RWPE2 (cell line): ENCODE measurements around the gene ARHGAP9.

Experiments
- ATAC-seq: fragments of 200-7000 bp; cut with Tn5 transposase; 3 replicates; pipeline ENCODE4 v1.9.1; 2021; ENCODE audit warnings: low read depth
- DNase-seq: peaks from one replicate; pipeline ENCODE4 v3.0.0-alpha.2; 2020; ENCODE audit warnings: low spot score
- H3K27ac ChIP-seq: fragments of 450-650 bp; 2 replicates; pipeline ENCODE4 v1.5.1; 2017; ENCODE audit warnings: mild to moderate bottlenecking; ENCODE audit not compliant: poor library complexity, severe bottlenecking
- H3K27me3 ChIP-seq: fragments of 250-450 bp; sonication (Bioruptor Pico); 2 replicates; pipeline ENCODE4 v1.5.1; 2021; ENCODE audit warnings: mild to moderate bottlenecking, moderate library complexity; ENCODE audit not compliant: insufficient read depth, poor library complexity, severe bottlenecking
- H3K36me3 ChIP-seq: fragments of 250-450 bp; sonication (Bioruptor Pico); 2 replicates; pipeline ENCODE4 v1.5.1; 2020; ENCODE audit warnings: low read depth, mild to moderate bottlenecking, moderate library complexity
- H3K4me1 ChIP-seq: fragments of 250-450 bp; sonication (Bioruptor Pico); 2 replicates; pipeline ENCODE4 v1.5.1; 2021; ENCODE audit warnings: mild to moderate bottlenecking, moderate library complexity; ENCODE audit not compliant: insufficient read depth, poor library complexity, severe bottlenecking
- H3K4me3 ChIP-seq: fragments of 250-450 bp; sonication (Bioruptor Pico); 2 replicates; pipeline ENCODE4 v1.5.1; 2021; ENCODE audit warnings: mild to moderate bottlenecking, moderate library complexity; ENCODE audit not compliant: severe bottlenecking
- H3K9me3 ChIP-seq: fragments of 250-450 bp; sonication (Bioruptor Pico); 2 replicates; pipeline ENCODE4 v1.5.1; 2021; ENCODE audit warnings: mild to moderate bottlenecking, moderate library complexity; ENCODE audit not compliant: severe bottlenecking
- CTCF ChIP-seq: fragments of 450-650 bp; IDR thresholded peaks from one replicate; pipeline ENCODE4 v1.5.1; 2017; ENCODE audit warnings: mild to moderate bottlenecking, moderate library complexity; ENCODE audit not compliant: poor library complexity, severe bottlenecking

The ARHGAP9 gene

GRCh38 chr12:57487597-57488401 is 8.1 kb upstream of the ARHGAP9 start, which contains the start of gene MARS1:
Gene MARS1, plus strand, starts transcription at chr12:57488068. Its CDS starts 23 bp downstream, at chr12:57488091.
- Histone ChIP-seq H3K4me1 (peaks cover 5% of the 10 kb centered on the region), H3K36me3 (peaks cover 45% of the 10 kb centered on the region), H3K27ac (peak within 1 kb of the TSS; percentile 35), H3K4me3 (peak within 1 kb of the TSS; percentile 87), H3K9me3 (no peaks in the 10 kb centered on the region), H3K27me3 (no peaks in the 10 kb centered on the region)
- DNase-seq (peak; percentile 92), ATAC-seq (peak; percentile 99)
- peak; percentile 59 for TF ChIP-seq CTCF

DNA sequence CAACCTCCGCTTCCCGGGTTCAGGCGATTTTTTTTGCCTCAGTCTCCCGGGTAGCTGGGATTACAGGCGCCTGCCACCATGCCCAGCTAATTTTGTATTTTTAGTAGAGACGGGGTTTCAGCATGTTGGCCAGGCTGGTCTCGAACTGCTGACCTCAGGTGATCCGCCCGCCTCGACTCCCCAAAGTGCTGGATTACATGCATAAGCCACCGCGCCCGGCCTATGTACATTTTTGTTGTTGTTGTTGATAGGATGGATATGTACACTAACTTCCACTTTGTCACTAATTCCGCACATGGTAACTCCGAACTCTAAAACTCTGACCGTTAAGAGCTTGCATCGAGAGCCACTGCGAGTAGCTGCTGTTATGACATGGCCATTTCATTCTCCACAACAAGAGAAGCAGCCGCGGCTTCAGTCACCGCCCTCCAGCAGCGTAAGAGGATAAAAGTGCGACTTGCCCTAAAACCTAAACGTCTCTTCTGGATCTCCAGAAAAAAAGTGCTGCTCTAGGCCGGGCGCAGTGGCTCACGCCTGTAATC is 7.5 kb upstream of the ARHGAP9 start:
- no peak for TF ChIP-seq CTCF
- H3K27me3 ChIP-seq, result no peaks in the 10 kb centered on the region
- peaks cover 5% of the 10 kb centered on the region for H3K4me1 ChIP-seq
- no peaks in the 10 kb centered on the region for H3K9me3 ChIP-seq
- H3K27ac ChIP-seq, result no peak overlapping the region
- peak overlapping the region; percentile 87 for H3K4me3 ChIP-seq
- H3K36me3 ChIP-seq, result peaks cover 38% of the 10 kb centered on the region
- ATAC-seq (no peak), DNase-seq (no peak)

GRCh38 chr12:57485695-57486094 is 6.0 kb upstream of the ARHGAP9 start:
- Histone ChIP-seq H3K4me3 (no peak overlapping the region), H3K36me3 (peaks cover 24% of the 10 kb centered on the region), H3K27me3 (no peaks in the 10 kb centered on the region), H3K27ac (no peak overlapping the region), H3K4me1 (peaks cover 5% of the 10 kb centered on the region), H3K9me3 (no peaks in the 10 kb centered on the region)
- no peak for ATAC-seq
- no peak for DNase-seq
- no peak for TF ChIP-seq CTCF

- DNase-seq (no peak), ATAC-seq (no peak)
- Histone ChIP-seq H3K4me3 (no peak overlapping the region), H3K27me3 (no peaks in the 10 kb centered on the region), H3K9me3 (no peaks in the 10 kb centered on the region), H3K27ac (no peak overlapping the region), H3K4me1 (no peaks in the 10 kb centered on the region), H3K36me3 (peaks cover 3% of the 10 kb centered on the region; the same call in 1 of the 2 replicates)
- no peak for TF ChIP-seq CTCF
These were observed 3.8 kb upstream of the ARHGAP9 start for GRCh38 chr12:57483466-57483865.

DNA sequence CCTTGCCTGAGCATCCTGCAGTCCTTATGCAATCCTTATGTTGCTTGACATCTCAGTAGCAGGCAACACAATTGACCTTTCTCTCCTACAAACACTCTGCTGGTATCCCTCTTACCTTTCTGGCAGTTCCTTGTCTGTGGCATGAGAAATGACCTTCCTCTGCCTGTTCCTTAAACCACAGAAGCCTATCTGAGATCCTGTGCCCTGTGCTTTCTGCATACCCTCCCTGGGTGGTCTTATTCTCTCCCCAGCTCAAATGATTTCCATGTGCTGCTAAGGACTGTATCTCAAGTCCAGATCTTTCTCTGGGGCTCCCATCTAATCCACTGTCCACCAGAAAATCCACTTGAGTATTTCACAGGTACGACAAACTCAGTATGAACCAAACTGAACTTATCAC is 2.0 kb upstream of the ARHGAP9 start:
- ATAC-seq (no peak), DNase-seq (no peak)
- Histone ChIP-seq H3K27me3 (peaks cover 2% of the 10 kb centered on the region), H3K9me3 (no peaks in the 10 kb centered on the region), H3K36me3 (no peaks in the 10 kb centered on the region), H3K27ac (no peak overlapping the region), H3K4me3 (no peak overlapping the region), H3K4me1 (no peaks in the 10 kb centered on the region)
- TF ChIP-seq CTCF, result no peak
